ENCODE results near the gene MLYCD. TPM values are rescaled to one million over a fixed set of nuclear protein-coding genes. Genes with fewer than 3 reads are reported as not detected.

The MLYCD gene
- total RNA-seq: 10 to 100 TPM in 1 of 2 donors, 1 to 10 TPM in 1; 3.7 to 24.4 TPM
- polyA plus RNA-seq: 1 to 10 TPM; 7.1 to 7.8 TPM

- 5% methylated on average over 69 of the region's 69 CpGs for WGBS
Measured at GRCh38 chr16:83898463-83899271, at the start of gene MLYCD. MLYCD (plus strand) TSS chr16:83899115; CDS start chr16:83899145, 30 bp downstream.

More at GRCh38 chr16:83898463-83899271, at the start of gene MLYCD:
- Histone ChIP-seq H3K27me3 (ENCODE audit: control insufficient read depth in 4 of 4, insufficient read depth in 4 of 4, low read length in 3 of 4) (no peaks in the 10 kb centered on the region), H3K9me3 (ENCODE audit: control insufficient read depth in 4 of 4, low read length in 3 of 4) (no peaks in the 10 kb centered on the region), H3K36me3 (ENCODE audit: control insufficient read depth in 4 of 4, insufficient read depth in 3 of 4, low read depth in 1 of 4, low read length in 3 of 4) (no peaks in the 10 kb centered on the region), H3K9ac (ENCODE audit: low read depth in 1 of 2, low read length in 2 of 2) (peak within 1 kb of the TSS; percentile 78 to 90), H3K27ac (ENCODE audit: low read depth in 1 of 2, low read length in 2 of 2) (peak within 1 kb of the TSS; percentile 77 to 86), H3K4me3 (ENCODE audit: low read depth in 1 of 3, low read length in 3 of 3) (peak within 1 kb of the TSS; percentile 83 to 97 (median 95)), H3K4me1 (ENCODE audit: control insufficient read depth in 4 of 4, insufficient read depth in 4 of 4, low read length in 3 of 4) (peaks cover 10 to 41% (median 31%) of the 10 kb centered on the region in 4 donors)
- DNase-seq (ENCODE audit: low spot score): peak; percentile 89
- TF ChIP-seq MAX (IDR thresholded peaks at IDR 0.05): no peak
- TF ChIP-seq EGR1 (IDR thresholded peaks at IDR 0.05; ENCODE audit: low read depth in 2 of 2): peak; percentile 20 to 53
- peak in 1 of 2 donors; percentile 15 for TF ChIP-seq RAD21 (IDR thresholded peaks at IDR 0.05)
- no peak for TF ChIP-seq TAF1 (conservative IDR thresholded peaks at IDR 0.05)
- TF ChIP-seq CTCF (IDR thresholded peaks at IDR 0.05; ENCODE audit: low read depth, low read length, missing input control): no peak
- peak in 1 of 2 donors; percentile 46 for TF ChIP-seq GABPA (IDR thresholded peaks at IDR 0.05 in 1 of 2, conservative IDR thresholded peaks at IDR 0.05 in 1 of 2)
- no peak for TF ChIP-seq FOXA2 (IDR thresholded peaks at IDR 0.05)
- peak; percentile 74 to 78 for TF ChIP-seq RXRA (IDR thresholded peaks at IDR 0.05)
- peak; percentile 26 for TF ChIP-seq ZBTB33 (IDR thresholded peaks at IDR 0.05)
- no peak for TF ChIP-seq HNF4G (IDR thresholded peaks at IDR 0.05)
- peak; percentile 13 for TF ChIP-seq YY1 (IDR thresholded peaks at IDR 0.05)
- TF ChIP-seq SP1 (IDR thresholded peaks at IDR 0.05): peak; percentile 83
- TF ChIP-seq NR2F2 (IDR thresholded peaks at IDR 0.05): no peak
- no peak for TF ChIP-seq JUND (IDR thresholded peaks at IDR 0.05)
- peak; percentile 27 to 61 for TF ChIP-seq HNF4A (conservative IDR thresholded peaks at IDR 0.05)
- TF ChIP-seq REST (IDR thresholded peaks at IDR 0.05): peak; percentile 34
- TF ChIP-seq FOXA1 (IDR thresholded peaks at IDR 0.05): no peak

Measured in liver (tissue), 9 donors.